ENCODE data around the gene MICAL3.

MICAL3 gene

DNA sequence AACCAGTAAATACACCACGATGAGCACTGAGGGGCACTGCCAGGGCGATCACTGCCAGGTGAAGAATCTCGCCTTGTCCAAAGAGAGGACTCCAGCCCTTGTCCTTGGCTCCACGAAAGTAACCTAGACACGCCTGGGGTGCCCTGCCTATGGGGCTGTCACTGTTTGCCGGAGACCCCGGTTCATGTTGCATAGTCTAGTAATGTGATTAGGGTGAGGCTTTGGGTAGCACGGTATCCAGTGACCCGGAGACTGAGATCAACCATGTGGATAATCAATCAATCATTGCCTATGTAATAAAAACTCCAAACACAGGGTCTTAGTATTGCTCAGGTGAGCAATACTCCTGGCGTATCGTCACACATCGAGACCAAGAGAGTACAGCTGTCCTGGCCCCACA lies 190.9 kb downstream of the MICAL3 start:
- WGBS, 2 experiments, result 87 to 89% methylated on average over 12 of the region's 12 CpGs
- Histone ChIP-seq H3K9me3 (ENCODE audit: control insufficient read depth, low read length) (no peaks in the 10 kb centered on the region), H3K36me3 (ENCODE audit: control insufficient read depth, insufficient read depth, low read length) (no peaks in the 10 kb centered on the region), H3K27ac (ENCODE audit: insufficient read depth, low read depth, low read length, poor library complexity, severe bottlenecking) (no peak overlapping the region), H3K27me3 (ENCODE audit: control insufficient read depth, insufficient read depth, low read length, poor library complexity, severe bottlenecking) (no peaks in the 10 kb centered on the region), H3K4me1 (ENCODE audit: control insufficient read depth, insufficient read depth, low read length) (peaks cover 9% of the 10 kb centered on the region), H3K4me3 (ENCODE audit: insufficient read depth, low read depth, low read length) (no peak overlapping the region)

DNA sequence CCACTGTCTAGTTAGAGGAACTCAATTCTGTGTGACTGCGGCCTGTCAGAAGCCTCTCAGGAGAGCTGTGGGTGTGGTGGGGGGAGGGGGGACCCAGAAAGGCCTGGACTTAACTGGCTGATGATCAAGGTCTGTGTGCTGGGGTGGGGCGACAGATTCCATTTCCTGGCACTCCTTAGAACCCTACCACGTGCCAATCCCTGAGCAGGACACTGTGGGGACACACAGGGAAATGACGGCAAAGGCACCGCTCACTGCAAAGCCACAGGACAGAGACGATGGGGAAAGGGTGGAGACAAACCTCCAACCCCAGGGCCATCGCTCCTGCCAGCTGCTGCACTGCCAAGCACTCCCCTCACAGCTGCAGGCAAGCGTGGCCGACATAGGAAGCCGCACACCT lies 191.7 kb downstream of the MICAL3 start:
- Histone ChIP-seq H3K4me1 (ENCODE audit: control insufficient read depth, insufficient read depth, low read length) (peaks cover 9% of the 10 kb centered on the region), H3K27me3 (ENCODE audit: control insufficient read depth, insufficient read depth, low read length, poor library complexity, severe bottlenecking) (no peaks in the 10 kb centered on the region), H3K4me3 (ENCODE audit: insufficient read depth, low read depth, low read length) (no peak overlapping the region), H3K9me3 (ENCODE audit: control insufficient read depth, low read length) (no peaks in the 10 kb centered on the region), H3K27ac (ENCODE audit: insufficient read depth, low read depth, low read length, poor library complexity, severe bottlenecking) (no peak overlapping the region), H3K36me3 (ENCODE audit: control insufficient read depth, insufficient read depth, low read length) (no peaks in the 10 kb centered on the region)
- 89 to 96% methylated on average over 10 of the region's 10 CpGs for WGBS, 2 experiments

DNA sequence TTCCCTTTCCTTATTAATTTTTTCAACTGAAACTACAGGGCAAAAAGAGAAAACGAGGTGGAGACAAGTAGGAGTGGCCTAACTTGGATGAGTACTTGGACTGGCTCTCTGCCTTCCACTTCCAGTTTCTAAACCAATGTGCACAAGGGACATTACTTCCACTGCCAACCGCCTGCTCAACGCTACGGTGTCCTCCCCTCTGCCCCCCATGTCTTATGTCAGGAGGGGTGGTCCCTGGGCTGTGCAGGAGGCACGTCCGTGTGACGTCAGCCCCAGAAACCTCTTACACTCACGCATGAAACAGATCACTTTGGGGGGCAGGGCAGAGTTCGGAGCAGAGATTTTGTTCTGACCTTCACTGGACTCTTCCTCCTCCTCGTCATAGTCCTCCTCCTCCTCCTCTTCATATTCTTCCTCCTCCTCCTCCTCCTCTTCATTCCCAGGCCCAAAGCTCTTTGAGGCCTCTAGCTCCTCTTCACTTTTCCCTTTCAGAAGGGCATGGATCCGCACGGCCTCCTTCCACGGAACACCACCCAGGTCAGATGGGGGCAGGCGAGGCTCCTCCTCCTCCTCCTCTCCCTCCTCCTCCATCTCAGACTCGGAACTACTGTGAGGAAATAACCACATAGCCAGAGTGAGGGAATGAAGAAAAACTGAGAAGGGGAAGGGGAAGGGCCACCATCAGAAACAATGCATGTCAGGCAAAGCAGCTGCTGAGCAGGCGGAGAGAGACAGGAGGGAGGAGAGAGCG lies 192.7 kb downstream of the MICAL3 start:
- WGBS, 2 experiments, result 89 to 95% methylated on average over 17 of the region's 17 CpGs
- H3K4me3 ChIP-seq (ENCODE audit: insufficient read depth, low read depth, low read length), result no peak overlapping the region

DNA sequence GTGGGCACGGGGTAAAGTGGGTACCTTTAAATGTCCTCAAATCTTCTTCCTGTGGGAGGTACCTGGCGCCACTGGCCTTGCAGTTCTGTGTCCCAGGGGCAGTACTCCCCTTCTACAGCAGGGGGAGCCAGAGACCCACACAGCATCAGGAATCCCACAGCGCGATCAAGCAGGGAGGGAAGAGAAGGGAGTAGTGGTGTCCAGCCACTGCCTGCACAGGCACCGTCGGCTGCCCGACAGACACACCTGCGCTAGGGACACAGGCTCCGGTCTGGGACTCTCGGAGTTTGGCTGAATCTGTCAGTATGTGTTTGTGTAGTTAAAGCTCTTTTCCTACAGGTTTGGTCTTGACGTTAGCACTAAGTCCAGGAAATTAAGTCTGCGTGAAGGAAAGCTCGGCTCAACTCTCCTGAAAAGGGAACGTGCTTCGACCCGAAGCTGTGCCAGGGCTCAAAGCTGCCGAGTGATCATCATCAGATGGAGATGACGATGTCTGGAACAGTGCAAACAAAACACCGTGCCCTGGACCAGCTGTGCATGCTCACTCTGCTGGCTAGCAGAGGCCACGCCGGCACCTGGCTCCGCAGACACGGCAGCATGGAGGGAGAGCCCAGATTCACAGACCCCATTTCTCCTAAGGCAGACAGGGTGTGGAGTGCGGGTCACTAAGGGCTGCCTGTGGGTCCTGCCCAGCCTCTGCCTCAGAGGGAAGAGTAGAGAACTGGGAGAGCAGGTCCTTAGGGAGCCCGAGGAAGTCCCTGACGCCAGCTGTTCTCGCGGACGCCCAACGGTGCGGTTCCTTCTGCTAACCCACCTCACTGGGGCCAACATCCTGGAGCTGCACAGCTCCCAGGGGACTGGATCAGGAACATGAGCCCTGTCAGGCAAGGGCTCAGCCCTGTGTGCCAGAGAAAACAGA lies 194.1 kb downstream of the MICAL3 start:
- 71% methylated on average over 31 of the region's 31 CpGs for WGBS, 2 experiments
- Histone ChIP-seq H3K4me3 (ENCODE audit: insufficient read depth, low read depth, low read length) (no peak overlapping the region), H3K27me3 (ENCODE audit: control insufficient read depth, insufficient read depth, low read length, poor library complexity, severe bottlenecking) (no peaks in the 10 kb centered on the region), H3K36me3 (ENCODE audit: control insufficient read depth, insufficient read depth, low read length) (no peaks in the 10 kb centered on the region), H3K4me1 (ENCODE audit: control insufficient read depth, insufficient read depth, low read length) (no peaks in the 10 kb centered on the region), H3K9me3 (ENCODE audit: control insufficient read depth, low read length) (no peaks in the 10 kb centered on the region), H3K27ac (ENCODE audit: insufficient read depth, low read depth, low read length, poor library complexity, severe bottlenecking) (no peak overlapping the region)

More for the DNA sequence above, 192.7 kb downstream of the MICAL3 start:
- Histone ChIP-seq H3K9me3 (ENCODE audit: control insufficient read depth, low read length) (no peaks in the 10 kb centered on the region), H3K36me3 (ENCODE audit: control insufficient read depth, insufficient read depth, low read length) (no peaks in the 10 kb centered on the region), H3K27me3 (ENCODE audit: control insufficient read depth, insufficient read depth, low read length, poor library complexity, severe bottlenecking) (no peaks in the 10 kb centered on the region), H3K27ac (ENCODE audit: insufficient read depth, low read depth, low read length, poor library complexity, severe bottlenecking) (no peak overlapping the region), H3K4me1 (ENCODE audit: control insufficient read depth, insufficient read depth, low read length) (peaks cover 4% of the 10 kb centered on the region)

DNA sequence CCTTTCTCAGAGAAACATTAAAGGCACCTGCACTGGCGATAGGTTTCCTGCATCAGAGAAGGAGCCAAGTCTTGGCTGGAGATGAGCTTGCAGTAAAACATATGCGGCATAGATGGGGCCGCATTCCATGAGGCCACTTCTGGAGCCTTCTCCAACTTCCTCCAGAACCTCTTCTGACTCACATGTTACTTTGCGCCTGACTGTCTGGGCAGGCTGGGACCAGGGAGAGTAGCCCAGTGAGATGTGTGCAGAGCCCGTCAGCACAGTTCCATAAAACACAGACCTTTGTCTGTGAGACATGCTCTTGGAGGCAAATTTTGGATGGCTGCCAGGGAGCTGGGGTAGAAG lies 194.7 kb downstream of the MICAL3 start:
- H3K4me1 ChIP-seq (ENCODE audit: control insufficient read depth, insufficient read depth, low read length), result no peaks in the 10 kb centered on the region
- WGBS, 2 experiments, result 93 to 95% methylated on average over 5 of the region's 5 CpGs
- no peaks in the 10 kb centered on the region for H3K36me3 ChIP-seq (ENCODE audit: control insufficient read depth, insufficient read depth, low read length)
- no peaks in the 10 kb centered on the region for H3K9me3 ChIP-seq (ENCODE audit: control insufficient read depth, low read length)
- H3K27me3 ChIP-seq (ENCODE audit: control insufficient read depth, insufficient read depth, low read length, poor library complexity, severe bottlenecking), result no peaks in the 10 kb centered on the region
- no peak overlapping the region for H3K4me3 ChIP-seq (ENCODE audit: insufficient read depth, low read depth, low read length)
- no peak overlapping the region for H3K27ac ChIP-seq (ENCODE audit: insufficient read depth, low read depth, low read length, poor library complexity, severe bottlenecking)

DNA sequence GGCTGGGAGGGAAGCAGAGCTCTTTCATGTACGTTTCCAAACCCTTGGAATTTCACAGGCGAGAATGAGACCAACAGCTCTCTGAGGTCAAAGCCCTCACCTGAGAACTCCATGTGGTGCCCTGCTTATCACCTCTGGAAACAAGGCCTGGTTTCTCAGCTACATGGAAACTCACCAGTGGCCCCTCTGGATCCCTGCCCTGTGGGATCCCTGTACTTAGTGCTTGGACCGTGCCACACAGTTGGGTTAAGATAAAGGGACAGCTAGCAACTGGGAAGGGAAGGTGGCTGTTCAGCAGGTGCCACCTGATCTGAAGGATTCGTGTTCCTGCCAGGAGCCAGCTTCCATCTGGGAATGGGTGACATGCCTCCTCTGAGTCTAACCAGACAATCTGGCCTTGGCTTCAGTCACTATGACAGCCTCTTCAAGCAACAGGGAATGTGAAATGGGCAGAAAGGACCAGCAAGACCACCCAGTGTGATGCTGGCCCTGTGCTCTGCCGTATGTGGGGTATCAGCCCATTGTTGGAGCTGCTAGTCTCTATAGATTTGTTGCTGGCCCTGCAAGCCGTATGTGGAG lies 195.8 kb downstream of the MICAL3 start:
- H3K4me3 ChIP-seq (ENCODE audit: insufficient read depth, low read depth, low read length), result no peak overlapping the region
- WGBS, 2 experiments, result 91 to 92% methylated on average over 6 of the region's 6 CpGs
- H3K36me3 ChIP-seq (ENCODE audit: control insufficient read depth, insufficient read depth, low read length), result no peaks in the 10 kb centered on the region
- H3K9me3 ChIP-seq (ENCODE audit: control insufficient read depth, low read length), result no peaks in the 10 kb centered on the region
- H3K27me3 ChIP-seq (ENCODE audit: control insufficient read depth, insufficient read depth, low read length, poor library complexity, severe bottlenecking), result no peaks in the 10 kb centered on the region
- H3K27ac ChIP-seq (ENCODE audit: insufficient read depth, low read depth, low read length, poor library complexity, severe bottlenecking), result no peak overlapping the region
- no peaks in the 10 kb centered on the region for H3K4me1 ChIP-seq (ENCODE audit: control insufficient read depth, insufficient read depth, low read length)

DNA sequence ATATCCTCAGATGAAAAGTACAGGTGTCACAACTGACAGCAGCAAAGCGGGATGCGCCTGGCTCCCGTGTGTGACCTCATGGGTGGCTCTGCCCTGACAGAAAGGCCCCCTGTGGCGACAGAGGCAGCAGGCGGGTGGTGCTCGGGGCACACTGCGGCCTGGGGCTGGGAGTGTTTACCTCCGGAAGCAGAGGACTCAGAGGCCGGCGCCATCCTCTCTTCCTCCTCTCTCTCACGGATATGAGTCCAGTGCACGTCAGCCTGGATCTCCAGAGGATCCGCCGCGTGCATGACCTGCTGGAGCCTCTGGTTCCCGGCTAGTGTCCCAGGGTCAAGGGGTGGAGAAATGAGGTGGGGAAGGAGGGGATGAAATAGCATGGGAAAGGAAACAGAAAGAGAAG lies 196.9 kb downstream of the MICAL3 start:
- no peaks in the 10 kb centered on the region for H3K27me3 ChIP-seq (ENCODE audit: control insufficient read depth, insufficient read depth, low read length, poor library complexity, severe bottlenecking)
- no peaks in the 10 kb centered on the region for H3K36me3 ChIP-seq (ENCODE audit: control insufficient read depth, insufficient read depth, low read length)
- no peak overlapping the region for H3K27ac ChIP-seq (ENCODE audit: insufficient read depth, low read depth, low read length, poor library complexity, severe bottlenecking)
- no peaks in the 10 kb centered on the region for H3K9me3 ChIP-seq (ENCODE audit: control insufficient read depth, low read length)
- WGBS, 2 experiments, result 94 to 95% methylated on average over 16 of the region's 16 CpGs
- no peak overlapping the region for H3K4me3 ChIP-seq (ENCODE audit: insufficient read depth, low read depth, low read length)
- no peaks in the 10 kb centered on the region for H3K4me1 ChIP-seq (ENCODE audit: control insufficient read depth, insufficient read depth, low read length)

DNA sequence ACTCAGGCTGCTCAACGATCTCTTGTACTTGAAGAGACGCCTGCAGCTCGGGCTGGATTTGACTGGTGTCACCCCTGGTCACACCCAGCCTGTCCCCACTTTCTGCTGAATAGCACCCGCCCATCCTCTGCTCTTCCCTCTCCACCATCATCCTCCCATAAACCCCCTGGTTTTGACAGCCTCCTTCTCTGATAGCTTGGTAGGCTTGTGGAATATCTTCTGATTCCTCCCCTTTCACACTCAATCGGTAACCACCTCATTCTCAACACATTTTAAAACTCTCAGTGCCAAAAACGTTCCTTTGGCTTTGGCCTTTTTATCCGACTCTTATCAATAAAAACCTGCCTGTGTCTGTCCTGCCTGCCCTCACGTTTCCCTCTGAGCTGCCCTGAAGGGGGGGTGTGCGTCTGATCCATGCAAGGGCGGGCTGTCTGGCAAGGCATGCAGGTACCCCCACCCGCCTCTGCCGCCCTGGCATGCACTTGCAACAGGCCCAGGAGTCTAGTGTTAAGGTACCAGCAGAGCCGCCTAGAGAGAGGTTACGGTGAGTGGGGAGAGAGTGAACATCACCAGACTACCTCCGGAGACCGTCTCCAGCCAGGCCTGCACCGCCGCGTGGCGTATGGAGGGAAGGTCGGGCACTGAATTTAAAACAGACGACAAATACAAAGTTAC lies 198.3 kb downstream of the MICAL3 start:
- no peaks in the 10 kb centered on the region for H3K36me3 ChIP-seq (ENCODE audit: control insufficient read depth, insufficient read depth, low read length)
- no peak overlapping the region for H3K4me3 ChIP-seq (ENCODE audit: insufficient read depth, low read depth, low read length)
- H3K27ac ChIP-seq (ENCODE audit: insufficient read depth, low read depth, low read length, poor library complexity, severe bottlenecking), result no peak overlapping the region
- WGBS, 2 experiments, result 94 to 95% methylated on average over 22 of the region's 22 CpGs
- H3K27me3 ChIP-seq (ENCODE audit: control insufficient read depth, insufficient read depth, low read length, poor library complexity, severe bottlenecking), result no peaks in the 10 kb centered on the region
- no peaks in the 10 kb centered on the region for H3K9me3 ChIP-seq (ENCODE audit: control insufficient read depth, low read length)
- no peaks in the 10 kb centered on the region for H3K4me1 ChIP-seq (ENCODE audit: control insufficient read depth, insufficient read depth, low read length)

DNA sequence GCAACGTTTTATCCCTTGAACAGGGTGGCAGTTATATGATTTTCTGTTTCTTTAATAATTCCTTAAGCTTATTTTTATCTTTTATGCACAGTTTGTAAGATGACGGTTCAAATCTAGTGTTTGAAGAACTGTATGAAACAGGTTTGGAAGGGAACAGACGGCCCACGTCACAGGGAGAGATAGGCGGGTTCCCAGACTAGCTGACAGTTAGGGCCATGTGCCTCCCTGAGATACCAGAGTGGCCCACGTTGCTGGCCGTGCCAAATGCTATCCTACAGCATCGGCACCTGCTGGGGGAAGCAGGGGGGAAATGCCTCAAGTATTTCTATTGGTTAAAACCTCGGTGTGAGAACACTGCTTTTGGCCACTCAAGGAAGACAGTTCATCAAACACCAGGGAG lies 199.9 kb downstream of the MICAL3 start:
- no peak overlapping the region for H3K27ac ChIP-seq (ENCODE audit: insufficient read depth, low read depth, low read length, poor library complexity, severe bottlenecking)
- H3K9me3 ChIP-seq (ENCODE audit: control insufficient read depth, low read length), result no peaks in the 10 kb centered on the region
- 87 to 89% methylated on average over 9 of the region's 9 CpGs for WGBS, 2 experiments
- no peaks in the 10 kb centered on the region for H3K36me3 ChIP-seq (ENCODE audit: control insufficient read depth, insufficient read depth, low read length)
- no peaks in the 10 kb centered on the region for H3K27me3 ChIP-seq (ENCODE audit: control insufficient read depth, insufficient read depth, low read length, poor library complexity, severe bottlenecking)
- H3K4me1 ChIP-seq (ENCODE audit: control insufficient read depth, insufficient read depth, low read length), result no peaks in the 10 kb centered on the region
- H3K4me3 ChIP-seq (ENCODE audit: insufficient read depth, low read depth, low read length), result no peak overlapping the region

DNA sequence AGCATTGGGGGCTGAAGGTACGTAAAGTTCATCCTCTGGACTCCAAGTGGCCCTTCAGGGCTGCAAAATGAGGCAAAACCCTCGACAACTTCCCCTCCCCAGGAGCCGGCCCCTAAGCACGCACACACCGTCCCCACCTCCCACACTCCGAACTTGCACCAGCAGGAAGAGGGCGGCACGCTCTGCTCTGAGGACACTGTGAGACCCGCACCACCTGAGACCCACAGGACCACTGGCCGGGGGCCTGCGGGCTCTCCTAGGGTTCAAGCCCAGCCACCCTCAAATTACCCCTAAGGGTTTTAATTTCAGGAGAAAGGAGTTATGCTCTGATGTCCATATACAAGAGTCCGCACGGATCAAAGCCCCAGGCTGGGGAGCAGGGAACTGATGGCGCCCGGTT lies 200.4 kb downstream of the MICAL3 start:
- H3K27me3 ChIP-seq (ENCODE audit: control insufficient read depth, insufficient read depth, low read length, poor library complexity, severe bottlenecking), result no peaks in the 10 kb centered on the region
- H3K36me3 ChIP-seq (ENCODE audit: control insufficient read depth, insufficient read depth, low read length), result no peaks in the 10 kb centered on the region
- no peak overlapping the region for H3K27ac ChIP-seq (ENCODE audit: insufficient read depth, low read depth, low read length, poor library complexity, severe bottlenecking)
- no peaks in the 10 kb centered on the region for H3K9me3 ChIP-seq (ENCODE audit: control insufficient read depth, low read length)
- no peaks in the 10 kb centered on the region for H3K4me1 ChIP-seq (ENCODE audit: control insufficient read depth, insufficient read depth, low read length)
- 92 to 94% methylated on average over 15 of the region's 15 CpGs for WGBS, 2 experiments
- no peak overlapping the region for H3K4me3 ChIP-seq (ENCODE audit: insufficient read depth, low read depth, low read length)
